HepG2 (cell line): ENCODE results near the gene CAPN10. TPM values are rescaled to one million over a fixed set of nuclear protein-coding genes. Genes with fewer than 3 reads are reported as not detected.
A peak's percentile ranks its signal among the peaks of the same experiment; 100 is the strongest.

Experiments used
- AGO1 ChIP-seq: fragments of 200-400 bp; formaldehyde crosslinking; IDR thresholded peaks from 2 replicates; pipeline ENCODE4 v1.6.1; 2017; ENCODE audit warnings: mild to moderate bottlenecking, low read depth, low read length, moderate library complexity; ENCODE audit not compliant: poor library complexity, severe bottlenecking
- ARID4A ChIP-seq: sonication (generic); formaldehyde crosslinking; IDR thresholded peaks from 2 replicates; pipeline ENCODE4 v1.5.0; 2020; ENCODE audit warnings: mild to moderate bottlenecking, missing genetic modification reagents, borderline replicate concordance
- GATAD1 ChIP-seq: IDR thresholded peaks from 2 replicates; pipeline ENCODE4 v1.6.1; 2016; ENCODE audit warnings: missing genetic modification reagents, missing compliant biosample characterization
- HCFC1 ChIP-seq: fragments of 150-350 bp; IDR thresholded peaks from 2 replicates; pipeline ENCODE4 v1.6.1; 2014; ENCODE audit warnings: low read depth, low read length
- HNF4A ChIP-seq: sonication (generic); formaldehyde crosslinking; IDR thresholded peaks from 2 replicates; pipeline ENCODE4 v1.4.0; 2020; ENCODE audit warnings: missing genetic modification reagents
- NFE2 ChIP-seq: sonication (generic); formaldehyde crosslinking; IDR thresholded peaks from 2 replicates; pipeline ENCODE4 v1.4.0; 2020; ENCODE audit warnings: missing genetic modification reagents
- NPAS2 ChIP-seq: sonication (generic); formaldehyde crosslinking; IDR thresholded peaks from 2 replicates; pipeline ENCODE4 v1.8.0; 2022; ENCODE audit warnings: mild to moderate bottlenecking, missing genetic modification reagents, borderline replicate concordance
- PHF8 ChIP-seq: sonication (generic); formaldehyde crosslinking; IDR thresholded peaks from 2 replicates; pipeline ENCODE4 v1.5.0; 2020; ENCODE audit warnings: missing genetic modification reagents
- PRDM15 ChIP-seq: sonication (generic); formaldehyde crosslinking; IDR thresholded peaks from 2 replicates; pipeline ENCODE4 v1.4.0; 2020; ENCODE audit warnings: missing genetic modification reagents
- SIX4 ChIP-seq: sonication (generic); formaldehyde crosslinking; IDR thresholded peaks from 2 replicates; pipeline ENCODE4 v1.4.0; 2020; ENCODE audit warnings: missing genetic modification reagents
- TFAP4 ChIP-seq: sonication (generic); IDR thresholded peaks from 2 replicates; pipeline ENCODE4 v1.6.1; 2016; ENCODE audit warnings: low read depth, borderline replicate concordance
- ZFP37 ChIP-seq: sonication (generic); formaldehyde crosslinking; IDR thresholded peaks from 2 replicates; pipeline ENCODE4 v1.4.0; 2020; ENCODE audit warnings: missing genetic modification reagents, borderline replicate concordance
- ZNF234 ChIP-seq: sonication (generic); formaldehyde crosslinking; conservative IDR thresholded peaks from 2 replicates; pipeline ENCODE4 v1.5.1; 2020; ENCODE audit warnings: mild to moderate bottlenecking, missing genetic modification reagents
- ZNF546 ChIP-seq: sonication (generic); formaldehyde crosslinking; conservative IDR thresholded peaks from 2 replicates; pipeline ENCODE4 v1.8.1; 2023; ENCODE audit warnings: mild to moderate bottlenecking, missing genetic modification reagents
- ZNF788 ChIP-seq: sonication (generic); formaldehyde crosslinking; IDR thresholded peaks from 2 replicates; pipeline ENCODE4 v1.5.0; 2020; ENCODE audit warnings: mild to moderate bottlenecking, missing genetic modification reagents, borderline replicate concordance
- ZSCAN20 ChIP-seq: sonication (generic); formaldehyde crosslinking; IDR thresholded peaks from 2 replicates; pipeline ENCODE4 v1.4.0; 2020; ENCODE audit warnings: missing genetic modification reagents, mild to moderate bottlenecking, borderline replicate concordance
- ZXDC ChIP-seq: sonication (generic); formaldehyde crosslinking; IDR thresholded peaks from 2 replicates; pipeline ENCODE4 v1.5.0; 2020; ENCODE audit warnings: mild to moderate bottlenecking, missing genetic modification reagents
- polyA plus RNA-seq, 8 experiments: library from polyadenylated mRNA; depleted of rRNA in 3 of 8; stranded (reverse) in 7 of 8; unstranded in 1 of 8; fragments of >200 nt; fragmentation: Illumina TruSeq in 4 of 8; extraction: Trizol in 4 of 8; gene quantifications; 2 replicates each; pipeline versions ENCODE4 v1.2.1 to v1.2.3, GENCODE V29; 2011 to 2016; ENCODE audit warnings: low read depth in 4 of 8, missing spikeins in 1 of 8, mixed read lengths in 1 of 8; ENCODE audit not compliant: insufficient read depth in 1 of 8
- total RNA-seq, 5 experiments: library from RNA; depleted of rRNA; stranded (reverse); fragments of >200 nt; fragmentation: Illumina TruSeq; extraction: Trizol; gene quantifications; 2 replicates each; pipeline ENCODE4 v1.2.3, GENCODE V29; 2016; ENCODE audit warnings: low read depth in 1 of 5

Gene CAPN10
- total and polyA plus RNA-seq, 2 of the 13 experiments (the other 11 are each of a cell fraction or from before 2014, with no cell fraction given): 27.6 to 32.4 TPM

GRCh38 chr2:240626531-240627300, 40.2 kb downstream of the CAPN10 start (continued):
- TF ChIP-seq PRDM15 (CRISPR knock-in tag): peak; percentile 49; the same call in 1 of the 2 replicates
- peak; percentile 84; the same call in 1 of the 2 replicates for TF ChIP-seq ARID4A (CRISPR knock-in tag)
- TF ChIP-seq ZSCAN20 (CRISPR knock-in tag): no peak
- no peak for TF ChIP-seq AGO1
- peak; percentile 64; the same call in 1 of the 2 replicates for TF ChIP-seq ZFP37 (CRISPR knock-in tag)
- peak; percentile 63; the same call in 1 of the 2 replicates for TF ChIP-seq TFAP4
- no peak for TF ChIP-seq HCFC1
- no peak for TF ChIP-seq NPAS2 (CRISPR knock-in tag)
- TF ChIP-seq ZNF788 (CRISPR knock-in tag): peak; percentile 82; the same call in 1 of the 2 replicates
- TF ChIP-seq ZNF546 (CRISPR knock-in tag): no peak
- peak; percentile 63; the same call in 1 of the 2 replicates for TF ChIP-seq GATAD1 (CRISPR knock-in tag)
- no peak for TF ChIP-seq SIX4 (CRISPR knock-in tag)
- TF ChIP-seq ZXDC (CRISPR knock-in tag): peak; percentile 45; the same call in 1 of the 2 replicates
- TF ChIP-seq ZNF234 (CRISPR knock-in tag): no peak
- TF ChIP-seq PHF8 (CRISPR knock-in tag): peak; percentile 65; the same call in 1 of the 2 replicates
- peak; percentile 82 for TF ChIP-seq HNF4A (CRISPR knock-in tag)
- no peak for TF ChIP-seq NFE2 (CRISPR knock-in tag)
